Non-pigmented ciliary epithelial cell (primary cell): Measurements from ENCODE around the gene ATP1A1.

Experiments used
- DNase-seq: peaks from one replicate; pipeline ENCODE4 v3.0.0-alpha.2; 2010; ENCODE audit warnings: low read depth

Gene ATP1A1

GRCh38 chr1:116415200-116415698, 42.2 kb downstream of the ATP1A1 start:
- DNase-seq = no peak

GRCh38 chr1:116415699-116416533, 42.9 kb downstream of the ATP1A1 start:
- no peak for DNase-seq

DNA sequence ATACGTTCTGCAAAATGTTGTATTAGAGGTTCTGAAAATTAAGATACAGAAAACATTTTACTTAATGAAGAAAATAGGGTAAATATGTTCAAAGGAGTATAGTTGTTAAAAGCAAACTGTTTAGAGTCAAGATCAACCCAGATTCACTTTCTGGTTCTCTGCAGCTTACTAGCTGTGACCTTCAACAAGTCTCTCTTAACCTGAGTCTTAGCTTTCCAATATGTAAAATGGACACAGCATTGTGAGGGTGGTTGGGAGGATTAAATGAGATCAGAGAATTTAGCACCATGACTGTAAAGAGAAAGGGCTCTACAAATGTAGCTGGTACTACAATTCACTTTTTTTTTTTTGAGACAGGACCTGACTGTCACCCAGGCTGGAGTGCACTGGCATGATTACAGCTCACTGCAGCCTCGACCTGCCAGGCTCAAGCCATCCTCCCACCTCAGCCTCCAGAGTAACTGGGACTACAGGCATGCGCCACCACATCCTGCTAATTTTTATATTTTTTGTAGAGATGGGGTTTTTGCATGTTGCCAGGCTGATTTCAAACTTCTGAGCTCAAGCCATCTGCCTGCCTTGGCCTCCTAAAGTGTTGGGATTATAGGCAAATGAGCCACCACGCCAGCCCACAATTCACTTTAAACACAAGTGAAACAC, 43.9 kb downstream of the ATP1A1 start:
- no peak for DNase-seq

DNA sequence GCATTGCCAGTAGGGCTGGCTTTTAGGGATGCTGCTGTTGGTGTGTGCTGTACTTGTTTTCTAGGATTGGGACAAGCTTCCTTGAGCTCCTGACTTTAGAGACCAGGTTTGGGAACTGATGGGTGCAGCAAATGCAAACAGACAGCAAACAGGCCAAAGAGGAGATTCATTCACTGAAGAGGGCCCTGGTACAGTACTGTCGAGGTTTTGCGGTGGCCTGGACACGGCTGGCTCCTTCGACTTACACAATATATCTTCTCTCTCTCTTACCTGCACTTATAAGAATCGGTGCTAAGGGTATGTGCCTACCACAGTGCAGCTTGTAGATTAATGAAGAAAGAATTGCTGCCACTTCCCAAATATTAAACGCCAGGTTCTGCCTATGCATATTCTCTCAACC, 44.6 kb downstream of the ATP1A1 start:
- DNase-seq = no peak

DNA sequence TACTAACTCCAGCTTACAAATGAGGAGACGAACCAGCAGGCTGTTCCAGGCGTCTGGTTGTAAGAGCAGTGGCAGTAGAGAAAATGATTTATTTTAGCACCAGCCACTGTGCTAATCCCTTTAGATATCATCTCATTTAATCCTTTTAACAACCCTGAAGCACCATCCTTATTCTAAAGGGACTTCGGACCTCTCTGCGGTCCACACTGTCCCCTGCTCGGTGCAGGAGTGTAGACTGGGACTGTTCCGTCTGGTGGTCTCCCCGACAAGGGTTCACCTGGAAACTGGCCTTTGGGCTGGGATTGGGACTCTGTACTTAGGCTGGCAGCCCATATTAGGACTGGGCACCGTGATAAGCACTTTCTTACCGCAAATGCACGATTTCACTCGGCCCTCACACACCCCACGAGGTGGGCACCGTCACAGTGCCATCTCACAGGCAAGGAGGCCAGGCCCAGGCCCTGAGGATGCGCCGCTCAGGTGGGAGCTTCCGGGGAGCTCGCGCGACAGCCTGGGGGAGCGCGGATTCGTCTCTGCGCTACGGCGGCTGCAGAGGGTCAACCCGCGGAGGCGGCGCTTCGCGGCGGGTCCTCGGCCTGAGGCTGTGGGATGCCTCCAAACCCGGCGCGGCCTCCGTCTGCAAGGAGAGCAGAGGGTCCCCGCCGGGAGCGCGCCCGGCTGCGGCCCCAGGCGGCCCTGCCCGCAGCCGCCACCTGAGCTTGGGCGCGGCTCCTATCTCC, 45.2 kb downstream of the ATP1A1 start:
- DNase-seq = peak; percentile 18

DNA sequence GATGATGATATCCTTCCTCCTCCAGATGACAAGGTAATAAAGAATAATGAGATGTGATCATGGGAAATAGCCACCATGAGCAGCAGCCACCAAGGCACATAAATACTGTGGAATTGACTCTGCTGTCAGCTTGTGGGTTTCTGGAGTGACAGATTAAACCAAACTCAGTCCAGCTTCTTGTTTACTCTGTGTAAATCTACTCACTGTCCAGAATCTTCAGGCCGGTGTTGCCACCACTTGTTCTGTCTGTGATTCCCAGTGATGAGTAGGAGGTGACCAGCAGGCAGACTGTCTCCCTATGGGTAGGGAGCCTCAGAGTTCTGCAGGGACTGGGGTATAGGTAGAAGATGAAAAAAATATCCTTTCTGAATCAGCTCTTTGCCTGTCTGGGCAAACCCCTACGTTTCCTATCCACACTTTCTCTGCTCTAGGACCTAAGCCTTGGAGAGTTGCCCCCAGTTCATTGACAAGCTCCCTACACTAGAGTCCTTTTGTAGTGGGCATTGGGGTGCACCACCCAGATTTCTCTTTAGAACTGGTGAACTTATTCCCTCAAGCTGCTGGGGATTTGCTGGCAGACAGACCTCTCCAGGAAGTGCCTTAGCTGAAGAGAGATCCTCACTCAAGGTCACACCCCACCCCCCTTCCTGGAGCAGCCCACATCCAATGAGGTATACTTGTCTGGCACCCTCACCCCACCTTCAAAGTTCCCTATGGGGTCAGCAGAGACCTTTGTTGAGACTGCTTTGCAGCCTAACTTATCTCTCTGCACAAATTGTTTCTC, 47.6 kb downstream of the ATP1A1 start:
- no peak for DNase-seq

- no peak for DNase-seq
These were observed 51.4 kb downstream of the ATP1A1 start for GRCh38 chr1:116424438-116424837.

- DNase-seq = no peak
These were observed 51.8 kb downstream of the ATP1A1 start for GRCh38 chr1:116424863-116425262.

DNA sequence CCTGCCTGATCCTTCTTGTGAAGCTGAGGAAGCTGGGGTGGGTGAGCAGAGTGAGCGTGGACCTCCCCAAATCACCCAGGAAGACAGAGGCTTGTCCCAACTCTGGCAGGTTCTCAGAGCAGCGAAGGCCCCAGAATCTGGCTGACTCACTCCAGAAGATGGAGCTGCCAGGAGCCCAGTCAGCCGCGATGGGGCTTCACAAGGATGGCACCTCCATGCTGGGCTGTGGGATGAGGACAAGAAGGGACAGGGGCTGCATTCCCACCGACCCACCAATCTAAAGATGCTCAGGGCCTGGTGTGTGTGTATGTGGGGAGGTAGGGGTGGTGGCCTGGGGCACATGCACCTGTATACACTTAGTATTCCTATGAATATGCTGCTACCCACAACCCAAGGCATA, 52.9 kb downstream of the ATP1A1 start:
- DNase-seq = no peak

DNA sequence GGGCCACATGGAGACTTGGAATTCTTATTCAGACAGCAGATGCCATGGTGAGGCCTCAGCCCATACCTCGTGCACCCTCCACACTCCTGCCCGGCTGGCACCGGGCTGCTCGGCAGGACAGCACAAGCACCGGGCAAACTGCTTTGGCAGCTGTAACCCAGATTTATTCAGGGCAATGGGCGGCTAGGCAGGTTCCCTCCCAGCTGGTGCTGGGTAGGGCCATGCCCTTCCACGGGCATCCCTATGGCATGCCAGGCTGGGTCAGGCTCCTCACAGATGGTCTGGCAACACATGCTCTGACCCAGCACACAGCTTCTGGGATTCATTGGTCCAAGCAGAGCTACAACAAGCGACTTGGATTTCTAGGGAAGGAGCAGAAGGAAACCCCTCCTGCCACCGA, 53.4 kb downstream of the ATP1A1 start:
- no peak for DNase-seq

DNA sequence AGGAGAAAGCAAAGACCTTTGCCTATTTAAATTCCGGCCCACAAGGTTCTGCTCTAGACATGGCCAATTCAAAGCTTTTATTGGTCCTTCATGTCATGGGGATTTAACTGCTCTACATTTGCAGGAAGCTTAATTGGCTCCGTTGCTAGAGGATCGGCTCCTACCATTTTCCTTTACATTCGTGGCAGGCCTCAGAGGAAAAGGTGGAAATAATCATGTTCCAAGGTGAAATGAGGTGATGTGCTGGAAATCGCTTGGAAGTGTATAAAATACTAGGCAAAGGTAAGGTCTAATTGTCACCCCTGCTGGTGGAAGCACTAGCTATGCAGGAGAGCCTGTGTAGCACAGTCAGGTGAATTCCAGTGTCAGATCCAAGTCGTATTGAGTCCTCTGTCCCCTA, 55.5 kb downstream of the ATP1A1 start:
- no peak for DNase-seq

- no peak for DNase-seq
These were observed 56.9 kb downstream of the ATP1A1 start for GRCh38 chr1:116429821-116430374.

DNA sequence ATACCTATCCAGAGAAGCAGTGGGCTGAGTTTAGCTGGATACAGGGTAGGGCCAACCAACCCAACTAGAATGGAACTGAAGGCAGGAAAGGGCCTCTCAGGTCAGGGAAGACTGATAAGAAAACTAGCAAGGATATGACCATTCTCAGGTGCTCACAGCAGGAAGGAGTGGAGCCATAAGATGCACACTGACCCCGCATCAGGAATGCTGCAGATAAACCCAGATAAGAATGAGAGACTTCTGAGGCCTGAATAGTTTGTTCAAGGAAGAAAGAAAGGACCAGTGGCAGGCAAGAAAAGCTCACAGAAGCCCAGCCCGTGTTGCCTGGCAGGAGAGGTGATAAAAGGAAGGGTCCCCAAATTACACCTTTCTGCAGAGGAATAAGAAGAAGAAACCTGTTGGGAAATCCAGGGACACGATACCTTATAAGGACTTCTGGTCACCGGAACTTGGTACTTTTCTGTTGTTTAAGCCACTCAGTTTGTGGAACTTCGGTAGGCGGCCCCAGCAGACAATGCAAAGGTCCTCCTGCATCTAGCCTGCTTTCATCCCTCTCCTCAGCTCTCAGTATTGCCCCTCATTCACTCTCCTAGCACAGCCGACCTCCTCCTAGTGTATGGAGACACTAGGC, 58.9 kb downstream of the ATP1A1 start:
- no peak for DNase-seq

GRCh38 chr1:116432655-116433265, 59.7 kb downstream of the ATP1A1 start:
- DNase-seq = no peak

DNA sequence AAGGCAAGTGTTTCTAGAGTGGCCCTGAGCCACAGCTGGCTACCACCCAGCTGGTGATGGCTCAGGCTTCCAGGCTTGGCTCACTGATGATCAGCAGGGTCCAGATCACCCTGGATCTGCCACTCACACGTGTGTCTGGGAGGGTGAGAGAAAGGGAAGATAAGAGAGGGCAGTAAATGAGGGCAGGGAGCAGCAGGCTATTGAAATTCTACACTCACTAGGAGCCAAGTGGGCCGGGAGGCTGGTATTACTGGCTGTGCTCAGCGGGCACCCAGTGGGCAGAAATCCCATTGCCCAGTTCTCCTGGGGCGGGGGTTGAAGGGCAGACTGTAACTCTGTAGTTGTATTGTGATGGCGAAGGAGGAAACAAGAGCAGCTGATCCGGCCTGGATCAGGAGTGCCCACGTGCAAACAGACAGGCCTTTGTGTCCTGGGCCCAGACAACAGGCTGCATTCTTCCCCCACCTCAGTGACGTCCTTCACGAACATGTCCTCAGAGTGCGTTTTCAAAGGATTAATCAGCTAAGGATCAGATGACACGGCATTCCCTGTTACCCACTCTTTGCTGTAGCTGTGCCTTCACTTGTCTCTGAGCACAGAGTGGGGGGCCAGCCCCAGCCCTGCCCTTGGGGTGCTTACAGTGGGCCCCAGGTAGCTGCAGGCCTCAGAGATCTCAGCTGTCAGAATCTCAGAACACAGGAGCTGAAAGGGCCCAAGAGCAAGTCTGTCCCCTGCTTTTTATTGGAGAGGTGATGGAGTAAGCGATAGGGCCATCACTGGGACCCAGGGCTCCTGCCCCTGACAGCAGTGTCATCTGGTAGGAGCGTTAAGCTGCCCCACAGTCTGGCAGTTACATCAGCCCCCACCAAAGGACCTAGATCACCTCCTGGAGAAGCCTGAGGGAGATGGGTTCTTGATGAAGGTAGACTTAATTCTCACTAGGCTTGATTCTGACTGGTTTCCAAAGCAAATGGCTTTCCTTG, 60.5 kb downstream of the ATP1A1 start:
- DNase-seq = peak; percentile 41

DNA sequence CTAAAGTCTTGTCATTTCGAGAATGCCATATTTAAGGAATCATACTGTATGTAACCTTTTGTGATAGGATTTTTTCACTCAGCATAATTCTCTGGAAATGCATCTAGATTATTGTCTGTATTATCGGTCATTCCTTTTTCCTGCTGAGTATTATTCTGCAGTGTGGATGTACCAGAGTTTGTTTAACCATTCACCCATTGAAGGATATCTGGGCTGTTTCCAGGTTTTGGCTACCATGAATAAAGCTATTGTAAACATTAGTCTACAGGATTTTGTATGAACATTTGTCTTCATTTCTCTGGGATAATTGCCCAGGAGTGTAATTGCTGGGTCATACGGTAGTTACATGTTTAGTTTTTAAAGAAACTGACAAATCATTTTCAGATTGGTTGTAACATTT, 61.8 kb downstream of the ATP1A1 start:
- DNase-seq = no peak

- DNase-seq = no peak
These were observed 63.0 kb downstream of the ATP1A1 start for GRCh38 chr1:116435806-116436610.

- no peak for DNase-seq
These were observed 63.5 kb downstream of the ATP1A1 start for GRCh38 chr1:116436611-116436970.

- no peak for DNase-seq
These were observed 66.7 kb downstream of the ATP1A1 start for GRCh38 chr1:116439701-116440100.
